Neutrophil (primary cell): Measurements from ENCODE around the gene TRIM44.

Source experiments
- H3K27ac ChIP-seq: fragments of 200-600 bp; sonication (generic); 2 replicates; pipeline ENCODE4 v1.5.1; 2016; ENCODE audit warnings: mild to moderate bottlenecking, moderate library complexity
- H3K27me3 ChIP-seq: fragments of 200-600 bp; sonication (generic); 2 replicates; pipeline ENCODE4 v1.6.0; 2016; ENCODE audit warnings: mild to moderate bottlenecking
- H3K36me3 ChIP-seq: fragments of 200-600 bp; sonication (generic); 2 replicates; pipeline ENCODE4 v1.5.1; 2017
- H3K4me1 ChIP-seq, 2 experiments: fragments of 200-600 bp in 1 of 2; sonication (generic) in 1 of 2; 1 replicate in 1 of 2; 2 replicates in 1 of 2; pipeline versions ENCODE4 v1.5.1 to v1.6.1; 2013 to 2016; ENCODE audit warnings: low read depth in 1 of 2, low read length in 1 of 2, mild to moderate bottlenecking in 1 of 2, moderate library complexity in 1 of 2; ENCODE audit not compliant: control insufficient read depth in 1 of 2, insufficient read depth in 1 of 2
- H3K4me3 ChIP-seq, 2 experiments: fragments of 200-600 bp in 1 of 2; sonication (generic) in 1 of 2; 1 replicate in 1 of 2; 2 replicates in 1 of 2; pipeline ENCODE4 v1.5.1; 2013 to 2016; ENCODE audit warnings: low read depth in 1 of 2, low read length in 1 of 2, mild to moderate bottlenecking in 1 of 2, moderate library complexity in 1 of 2
- H3K9me3 ChIP-seq: fragments of 200-600 bp; sonication (generic); 2 replicates; pipeline ENCODE4 v1.5.1; 2016
- TF ChIP-seq, protein P1 (sequence below): fragments of 200-600 bp; sonication (generic); IDR thresholded peaks from 2 replicates; pipeline ENCODE4 v1.5.1; 2016; ENCODE audit warnings: antibody characterized with exemption

Gene TRIM44

DNA sequence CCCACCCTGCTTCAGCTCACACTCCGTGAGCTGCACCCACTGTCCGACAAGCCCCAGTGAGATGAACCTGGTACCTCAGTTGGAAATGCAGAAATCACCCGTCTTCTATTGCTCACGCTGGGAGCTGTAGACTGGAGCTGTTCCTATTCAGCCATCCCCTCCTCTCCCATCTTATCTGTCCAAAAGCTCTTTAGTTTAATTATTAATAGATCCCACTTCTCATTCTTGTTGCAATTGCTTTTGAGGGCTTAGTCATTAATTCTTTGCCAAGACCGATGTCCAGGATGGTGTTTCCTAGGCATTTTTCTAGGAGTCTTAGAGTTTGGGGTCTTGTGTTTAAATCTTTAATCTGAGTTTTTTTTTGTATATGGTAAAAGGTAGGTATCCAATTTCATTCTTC, 116.8 kb downstream of the TRIM44 start:
- no peak overlapping the region for H3K4me3 ChIP-seq
- no peak overlapping the region for H3K27ac ChIP-seq
- no peaks in the 10 kb centered on the region for H3K4me1 ChIP-seq
- no peaks in the 10 kb centered on the region for H3K27me3 ChIP-seq
- TF ChIP-seq, protein P1, sequence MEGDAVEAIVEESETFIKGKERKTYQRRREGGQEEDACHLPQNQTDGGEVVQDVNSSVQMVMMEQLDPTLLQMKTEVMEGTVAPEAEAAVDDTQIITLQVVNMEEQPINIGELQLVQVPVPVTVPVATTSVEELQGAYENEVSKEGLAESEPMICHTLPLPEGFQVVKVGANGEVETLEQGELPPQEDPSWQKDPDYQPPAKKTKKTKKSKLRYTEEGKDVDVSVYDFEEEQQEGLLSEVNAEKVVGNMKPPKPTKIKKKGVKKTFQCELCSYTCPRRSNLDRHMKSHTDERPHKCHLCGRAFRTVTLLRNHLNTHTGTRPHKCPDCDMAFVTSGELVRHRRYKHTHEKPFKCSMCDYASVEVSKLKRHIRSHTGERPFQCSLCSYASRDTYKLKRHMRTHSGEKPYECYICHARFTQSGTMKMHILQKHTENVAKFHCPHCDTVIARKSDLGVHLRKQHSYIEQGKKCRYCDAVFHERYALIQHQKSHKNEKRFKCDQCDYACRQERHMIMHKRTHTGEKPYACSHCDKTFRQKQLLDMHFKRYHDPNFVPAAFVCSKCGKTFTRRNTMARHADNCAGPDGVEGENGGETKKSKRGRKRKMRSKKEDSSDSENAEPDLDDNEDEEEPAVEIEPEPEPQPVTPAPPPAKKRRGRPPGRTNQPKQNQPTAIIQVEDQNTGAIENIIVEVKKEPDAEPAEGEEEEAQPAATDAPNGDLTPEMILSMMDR: no peak
- H3K9me3 ChIP-seq: no peaks in the 10 kb centered on the region
- no peaks in the 10 kb centered on the region for H3K36me3 ChIP-seq

GRCh38 chr11:35780951-35781860, 118.6 kb downstream of the TRIM44 start:
- no peaks in the 10 kb centered on the region for H3K4me1 ChIP-seq
- no peak overlapping the region for H3K4me3 ChIP-seq
- H3K9me3 ChIP-seq: no peaks in the 10 kb centered on the region
- no peak overlapping the region for H3K27ac ChIP-seq
- no peaks in the 10 kb centered on the region for H3K36me3 ChIP-seq
- H3K27me3 ChIP-seq: no peaks in the 10 kb centered on the region
- TF ChIP-seq, protein P1: no peak

- TF ChIP-seq, protein P1: no peak
- Histone ChIP-seq H3K4me1 (no peaks in the 10 kb centered on the region), H3K9me3 (no peaks in the 10 kb centered on the region), H3K36me3 (no peaks in the 10 kb centered on the region), H3K27ac (no peak overlapping the region), H3K27me3 (no peaks in the 10 kb centered on the region), H3K4me3 (no peak overlapping the region)
These were observed 119.4 kb downstream of the TRIM44 start for GRCh38 chr11:35781861-35782470.

DNA sequence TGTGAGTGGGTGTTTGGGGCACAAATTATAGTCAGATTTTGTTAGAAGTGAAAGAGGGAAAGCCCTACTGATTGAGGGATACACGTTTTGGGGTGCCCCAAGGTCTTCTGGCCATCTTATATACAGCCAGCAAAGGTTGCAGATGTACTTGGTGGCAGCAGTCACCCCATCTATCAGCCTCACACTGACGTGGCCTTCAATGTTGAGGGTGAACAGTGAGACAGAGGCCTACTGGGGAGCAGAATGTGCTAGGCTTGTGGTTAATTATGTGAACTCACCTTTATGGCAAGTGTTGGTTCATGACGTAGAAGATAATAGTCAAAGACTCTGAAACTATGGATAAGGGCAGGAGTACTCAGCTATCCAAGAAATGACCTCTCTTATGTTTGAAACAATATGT, 121.2 kb downstream of the TRIM44 start:
- TF ChIP-seq, protein P1: no peak
- no peaks in the 10 kb centered on the region for H3K9me3 ChIP-seq
- no peak overlapping the region for H3K27ac ChIP-seq
- H3K36me3 ChIP-seq: no peaks in the 10 kb centered on the region
- H3K4me3 ChIP-seq: no peak overlapping the region
- no peaks in the 10 kb centered on the region for H3K27me3 ChIP-seq
- no peaks in the 10 kb centered on the region for H3K4me1 ChIP-seq

DNA sequence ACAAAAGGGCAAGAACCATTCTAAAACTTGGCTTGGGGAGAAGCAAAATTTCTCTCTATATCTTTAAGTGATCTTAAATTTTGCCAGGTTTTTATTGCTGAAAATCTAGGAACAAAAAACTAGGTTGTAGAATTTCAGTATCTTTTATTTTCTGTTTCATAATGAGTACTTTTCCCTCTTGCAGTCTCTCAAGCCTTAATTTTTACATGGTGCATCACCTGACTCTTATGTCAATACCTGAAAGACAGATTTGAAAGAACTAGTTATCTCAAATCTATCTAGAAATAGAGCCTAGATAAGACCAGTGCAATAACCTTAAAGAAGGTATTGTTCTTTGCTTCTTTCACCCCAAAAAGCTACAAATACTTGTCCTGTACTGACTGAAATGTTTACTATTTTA, 122.1 kb downstream of the TRIM44 start:
- H3K4me1 ChIP-seq: no peaks in the 10 kb centered on the region
- no peak overlapping the region for H3K27ac ChIP-seq
- TF ChIP-seq, protein P1: no peak
- H3K9me3 ChIP-seq: no peaks in the 10 kb centered on the region
- H3K36me3 ChIP-seq: no peaks in the 10 kb centered on the region
- no peak overlapping the region for H3K4me3 ChIP-seq
- H3K27me3 ChIP-seq: no peaks in the 10 kb centered on the region
